HepG2 (cell line): Measurements from ENCODE around the gene CKAP2L. TPM values are rescaled to one million over a fixed set of nuclear protein-coding genes. Genes with fewer than 3 reads are reported as not detected.

Experiments used
- ATAC-seq: fragments of 200-7000 bp; cut with Tn5 transposase; 3 replicates; pipeline ENCODE4 v1.9.1; 2020; ENCODE audit warnings: mild to moderate bottlenecking, moderate library complexity
- BruUV-seq: library from RNA; stranded (reverse); fragments of 400-500 nt; replicated peaks from 2 replicates; lab custom pipeline; 2021; lab: Mats Ljungman, UMichigan
- CTCF ChIA-PET: fragments of 300-600 bp; formaldehyde crosslinking; extraction: SDS; loops from one replicate; lab custom pipeline; 2021; ENCODE audit warnings: low total read pairs, inconsistent platforms, low intra/inter-chr PET ratio; lab: Yijun Ruan, JAX
- POLR2A ChIA-PET: fragments of 350-600 bp; sonication (Branson Sonifier 250); formaldehyde crosslinking; loops from one replicate; lab custom pipeline; 2020; ENCODE audit warnings: antibody characterized with exemption, inconsistent platforms; lab: Yijun Ruan, JAX
- DNase-seq: peaks from one replicate; pipeline ENCODE4 v3.0.0-alpha.2; 2015; ENCODE audit warnings: low spot score
- FAIRE-seq: peaks from 3 replicates; lab custom pipeline; 2011; peaks lifted over from hg19 to GRCh38; lab: Jason Lieb, UNC
- H2AFZ ChIP-seq: one replicate; pipeline ENCODE4 v1.6.1; 2011; ENCODE audit warnings: low read length, inconsistent platforms
- H3K27ac ChIP-seq: fragments of 300-600 bp; 3 replicates; pipeline ENCODE4 v1.8.0; 2011; ENCODE audit warnings: mixed run types, mild to moderate bottlenecking, mixed read lengths, low read length, inconsistent platforms; ENCODE audit not compliant: insufficient read depth; ENCODE audit errors: extremely low read length
- H3K27me3 ChIP-seq, 2 experiments: fragments of 200-600 bp in 1 of 2; 2 replicates in 1 of 2; 3 replicates in 1 of 2; pipeline versions ENCODE4 v1.6.0 to v1.8.0; 2011; ENCODE audit warnings: low read length in 2 of 2, mild to moderate bottlenecking in 2 of 2, moderate library complexity in 2 of 2, inconsistent platforms in 1 of 2; ENCODE audit not compliant: insufficient read depth in 2 of 2, control insufficient read depth in 1 of 2
- H3K36me3 ChIP-seq, 2 experiments: fragments of 200-600 bp in 1 of 2; replicated peaks in 1 of 2; 2 replicates in 1 of 2; 3 replicates in 1 of 2; pipeline versions ENCODE4 v1.5.1 to v1.8.0; 2011; ENCODE audit warnings: low read length in 2 of 2, inconsistent platforms in 1 of 2; ENCODE audit not compliant: insufficient read depth in 2 of 2, control insufficient read depth in 1 of 2
- H3K4me1 ChIP-seq: 2 replicates; pipeline ENCODE4 v1.5.1; 2012; ENCODE audit warnings: low read length, inconsistent platforms; ENCODE audit not compliant: insufficient read depth
- H3K4me2 ChIP-seq: 2 replicates; pipeline ENCODE4 v1.6.0; 2011; ENCODE audit warnings: low read depth, low read length, inconsistent platforms
- H3K4me3 ChIP-seq, 3 experiments: fragments of 200-600 bp in 1 of 3; sonication (generic), shearing (Covaris generic) in 1 of 3; replicated peaks in 1 of 3; 2 replicates each; pipeline ENCODE4 v1.5.1; 2011 to 2016; ENCODE audit warnings: low read length in 3 of 3, inconsistent platforms in 2 of 3, low read depth in 2 of 3, mild to moderate bottlenecking in 2 of 3, control low read depth in 1 of 3, mixed read lengths in 1 of 3; ENCODE audit not compliant: insufficient read depth in 1 of 3
- H3K79me2 ChIP-seq: one replicate; pipeline ENCODE4 v1.6.1; 2011; ENCODE audit warnings: low read length, inconsistent platforms; ENCODE audit not compliant: insufficient read depth
- H3K9ac ChIP-seq: 2 replicates; pipeline ENCODE4 v1.6.0; 2011; ENCODE audit warnings: mild to moderate bottlenecking, low read depth, low read length, inconsistent platforms; ENCODE audit not compliant: insufficient read depth
- H3K9me3 ChIP-seq: 2 replicates; pipeline ENCODE4 v1.5.1; 2012; ENCODE audit warnings: mild to moderate bottlenecking, low read length
- H4K20me1 ChIP-seq: 2 replicates; pipeline ENCODE4 v1.6.0; 2011; ENCODE audit warnings: inconsistent platforms, mild to moderate bottlenecking, low read length, moderate library complexity; ENCODE audit not compliant: insufficient read depth
- ARID4A ChIP-seq: sonication (generic); formaldehyde crosslinking; IDR thresholded peaks from 2 replicates; pipeline ENCODE4 v1.5.0; 2020; ENCODE audit warnings: mild to moderate bottlenecking, missing genetic modification reagents, borderline replicate concordance
- FOSL1 ChIP-seq: sonication (generic); formaldehyde crosslinking; IDR thresholded peaks from 2 replicates; pipeline ENCODE4 v1.9.0; 2021; ENCODE audit warnings: missing genetic modification reagents, borderline replicate concordance
- FOXC1 ChIP-seq: sonication (generic); formaldehyde crosslinking; IDR thresholded peaks from 2 replicates; pipeline ENCODE4 v1.8.0; 2022; ENCODE audit warnings: mild to moderate bottlenecking, missing genetic modification reagents, borderline replicate concordance
- HMG20B ChIP-seq: conservative IDR thresholded peaks from 2 replicates; pipeline ENCODE4 v1.6.1; 2016; ENCODE audit warnings: missing genetic modification reagents, missing compliant biosample characterization
- HNRNPLL ChIP-seq: fragments of 200-400 bp; formaldehyde crosslinking; IDR thresholded peaks from 2 replicates; pipeline ENCODE4 v1.6.1; 2017; ENCODE audit warnings: mild to moderate bottlenecking, low read depth, low read length; ENCODE audit not compliant: poor library complexity, severe bottlenecking
- SALL2 ChIP-seq: sonication (generic); formaldehyde crosslinking; IDR thresholded peaks from 2 replicates; pipeline ENCODE4 v1.8.1; 2023; ENCODE audit warnings: mild to moderate bottlenecking, missing genetic modification reagents, inconsistent platforms
- SKI ChIP-seq: fragments of 450-650 bp; IDR thresholded peaks from one replicate; pipeline ENCODE4 v1.6.1; 2018; ENCODE audit warnings: mild to moderate bottlenecking; ENCODE audit not compliant: partially characterized antibody
- ZNF543 ChIP-seq: sonication (generic); formaldehyde crosslinking; IDR thresholded peaks from 2 replicates; pipeline ENCODE4 v1.4.0; 2020; ENCODE audit warnings: mild to moderate bottlenecking, missing genetic modification reagents
- ZNF616 ChIP-seq: sonication (generic); formaldehyde crosslinking; IDR thresholded peaks from 2 replicates; pipeline ENCODE4 v1.5.0; 2020; ENCODE audit warnings: low read depth, mild to moderate bottlenecking, missing genetic modification reagents
- ZNF619 ChIP-seq: sonication (generic); formaldehyde crosslinking; IDR thresholded peaks from 2 replicates; pipeline ENCODE4 v1.4.0; 2020; ENCODE audit warnings: mild to moderate bottlenecking, missing genetic modification reagents
- ZNF766 ChIP-seq: sonication (generic); formaldehyde crosslinking; IDR thresholded peaks from 2 replicates; pipeline ENCODE4 v1.5.0; 2020; ENCODE audit warnings: missing genetic modification reagents, borderline replicate concordance
- WGBS: methylation state at CpG from one replicate; pipeline ENCODE4 v1.1.6; 2017; ENCODE audit warnings: low lambda C conversion rate; 5-methylcytosine and 5-hydroxymethylcytosine counted together
- in situ Hi-C: cut with HindIII; loops from 2 replicates; pipeline ENCODE4 v1.10.0; 2017; ENCODE audit warnings: low pct_unique_long_range_greater_than_20kb; ENCODE audit not compliant: extremely low pct_ligation_motif_present
- intact Hi-C: fragments of 100-400 bp; cut with micrococcal nuclease; formaldehyde crosslinking; loops from one replicate; pipeline ENCODE4 v1.10.0; 2022; ENCODE audit not compliant: unreplicated experiment
- polyA plus RNA-seq, 8 experiments: library from polyadenylated mRNA; depleted of rRNA in 3 of 8; stranded (reverse) in 7 of 8; unstranded in 1 of 8; fragments of >200 nt; fragmentation: Illumina TruSeq in 4 of 8; extraction: Trizol in 4 of 8; gene quantifications; 2 replicates each; pipeline versions ENCODE4 v1.2.1 to v1.2.3, GENCODE V29; 2011 to 2016; ENCODE audit warnings: low read depth in 4 of 8, missing spikeins in 1 of 8, mixed read lengths in 1 of 8; ENCODE audit not compliant: insufficient read depth in 1 of 8
- total RNA-seq, 5 experiments: library from RNA; depleted of rRNA; stranded (reverse); fragments of >200 nt; fragmentation: Illumina TruSeq; extraction: Trizol; gene quantifications; 2 replicates each; pipeline ENCODE4 v1.2.3, GENCODE V29; 2016; ENCODE audit warnings: low read depth in 1 of 5
- TF ChIP-seq, protein P1 (sequence below): sonication (generic); formaldehyde crosslinking; IDR thresholded peaks from 2 replicates; pipeline ENCODE4 v1.4.0; 2020; ENCODE audit warnings: missing genetic modification reagents, borderline replicate concordance
- TF ChIP-seq, protein P2 (sequence below): sonication (generic); formaldehyde crosslinking; IDR thresholded peaks from 2 replicates; pipeline ENCODE4 v1.8.1; 2023; ENCODE audit warnings: mild to moderate bottlenecking, moderate library complexity, missing genetic modification reagents

Gene CKAP2L
- total and polyA plus RNA-seq, 2 of the 13 experiments (the other 11 are each of a cell fraction or from before 2014, with no cell fraction given), result 7.1 to 9.5 TPM

DNA sequence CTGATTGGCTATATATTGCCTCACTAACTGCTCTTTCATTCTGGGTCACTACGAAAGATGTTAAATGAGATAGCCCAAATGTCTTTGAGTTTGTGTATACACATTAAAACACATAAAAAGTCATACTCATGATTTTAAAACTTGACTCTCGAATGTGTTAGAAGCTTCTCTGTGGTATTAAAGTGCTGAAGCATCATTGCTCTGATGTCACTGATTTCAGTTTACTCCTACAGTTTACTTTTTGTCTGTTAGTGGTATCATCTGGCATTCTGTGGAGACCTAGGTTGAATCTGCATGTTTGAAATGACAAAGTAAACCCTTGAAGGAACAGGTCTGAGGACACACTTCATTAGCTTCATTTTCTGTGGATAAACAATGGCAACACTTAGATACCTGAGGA lies 32.9 kb downstream of the CKAP2L start:
- Histone ChIP-seq H3K27ac (no peak overlapping the region), H3K4me3 (no peak overlapping the region), H3K4me1 (peaks cover under 1% of the 10 kb centered on the region), H2AFZ (no peak overlapping the region), H4K20me1 (no peaks in the 10 kb centered on the region), H3K9ac (no peak overlapping the region), H3K4me2 (no peak overlapping the region), H3K9me3 (no peaks in the 10 kb centered on the region), H3K79me2 (no peaks in the 10 kb centered on the region), H3K27me3 (no peaks in the 10 kb centered on the region; a peak in 1 of 5 replicates), H3K36me3 (no peaks in the 10 kb centered on the region)
- ChIA-PET POLR2A (no interaction called here), CTCF (no interaction called here)
- no TSS peak for BruUV-seq
- no peak for ATAC-seq
- intact Hi-C loops (no loop called here), in situ Hi-C loops (no loop called here)
- WGBS, result 57% methylated on average over 2 of the region's 2 CpGs
- TF ChIP-seq FOXC1 (CRISPR knock-in tag), result no peak
- TF ChIP-seq ZNF543 (CRISPR knock-in tag), result no peak
- TF ChIP-seq ZNF619, result no peak
- DNase-seq, result no peak
- no peak for FAIRE-seq

DNA sequence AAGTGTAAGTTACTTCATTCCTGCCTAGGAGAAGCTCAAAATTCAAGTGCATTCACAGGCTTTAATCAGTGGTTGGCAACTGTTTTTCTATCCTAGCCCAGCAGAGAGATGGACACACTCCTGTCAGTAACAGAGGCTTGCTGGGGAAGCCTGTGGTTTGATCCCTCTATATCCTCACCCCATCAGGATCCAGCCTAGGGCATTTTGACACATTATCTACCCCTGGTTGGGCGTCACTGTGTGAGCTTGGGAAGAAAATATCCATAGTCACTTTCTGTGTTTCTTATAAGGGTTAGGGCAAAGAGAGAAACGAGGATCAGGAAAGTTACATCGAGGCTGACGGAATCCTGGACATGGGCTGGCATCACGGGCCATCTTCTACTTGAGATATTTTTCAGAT lies 33.6 kb downstream of the CKAP2L start:
- in situ Hi-C loops (no loop called here), intact Hi-C loops (no loop called here)
- H4K20me1 ChIP-seq, result no peaks in the 10 kb centered on the region
- H2AFZ ChIP-seq, result no peak overlapping the region
- no peak overlapping the region for H3K4me3 ChIP-seq
- BruUV-seq, result no TSS peak
- ChIA-PET POLR2A (no interaction called here), CTCF (no interaction called here)
- H3K27ac ChIP-seq, result no peak overlapping the region
- H3K4me1 ChIP-seq, result peaks cover 8% of the 10 kb centered on the region
- no peaks in the 10 kb centered on the region for H3K79me2 ChIP-seq
- H3K27me3 ChIP-seq, result no peaks in the 10 kb centered on the region; a peak in 1 of 5 replicates
- no peak for DNase-seq
- ATAC-seq, result no peak
- FAIRE-seq, result no peak
- H3K4me2 ChIP-seq, result no peak overlapping the region
- 76% methylated on average over 5 of the region's 5 CpGs for WGBS
- H3K9ac ChIP-seq, result no peak overlapping the region
- H3K36me3 ChIP-seq, result no peaks in the 10 kb centered on the region
- H3K9me3 ChIP-seq, result no peaks in the 10 kb centered on the region
- TF ChIP-seq, protein P1, sequence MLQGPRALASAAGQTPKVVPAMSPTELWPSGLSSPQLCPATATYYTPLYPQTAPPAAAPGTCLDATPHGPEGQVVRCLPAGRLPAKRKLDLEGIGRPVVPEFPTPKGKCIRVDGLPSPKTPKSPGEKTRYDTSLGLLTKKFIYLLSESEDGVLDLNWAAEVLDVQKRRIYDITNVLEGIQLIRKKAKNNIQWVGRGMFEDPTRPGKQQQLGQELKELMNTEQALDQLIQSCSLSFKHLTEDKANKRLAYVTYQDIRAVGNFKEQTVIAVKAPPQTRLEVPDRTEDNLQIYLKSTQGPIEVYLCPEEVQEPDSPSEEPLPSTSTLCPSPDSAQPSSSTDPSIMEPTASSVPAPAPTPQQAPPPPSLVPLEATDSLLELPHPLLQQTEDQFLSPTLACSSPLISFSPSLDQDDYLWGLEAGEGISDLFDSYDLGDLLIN, result no peak
- TF ChIP-seq HNRNPLL (no peak), HMG20B (CRISPR knock-in tag) (no peak), ZNF616 (CRISPR knock-in tag) (no peak), SALL2 (CRISPR knock-in tag) (no peak), ZNF766 (no peak), SKI (no peak), FOSL1 (CRISPR knock-in tag) (no peak), ARID4A (CRISPR knock-in tag) (no peak)
- TF ChIP-seq, protein P2, sequence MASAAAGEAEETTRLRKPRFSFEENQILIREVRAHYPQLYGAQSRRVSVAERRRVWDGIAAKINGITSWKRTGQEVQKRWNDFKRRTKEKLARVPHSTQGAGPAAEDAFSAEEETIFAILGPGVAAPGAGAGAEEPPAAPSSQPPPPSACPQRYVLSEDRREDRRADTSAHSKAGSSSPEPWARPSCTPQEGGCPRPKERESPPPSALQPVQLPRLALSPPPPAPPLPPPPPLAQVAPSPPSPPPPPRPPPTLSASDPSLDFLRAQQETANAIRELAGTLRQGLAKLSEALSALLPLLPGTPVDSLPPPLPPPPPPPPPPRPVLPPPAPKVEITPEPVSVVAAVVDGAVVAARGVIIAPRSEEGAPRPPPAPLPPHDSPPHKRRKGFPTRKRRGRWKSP (CRISPR knock-in tag), result no peak
